Measurements from ENCODE around the gene MORF4L1. TPM values are rescaled to one million over a fixed set of nuclear protein-coding genes. Genes with fewer than 3 reads are reported as not detected.
"Not testable (repeated sequence)": the region's sequence is repeated elsewhere in the genome, so short reads cannot be mapped to it uniquely, and the experiment has no call there.

The MORF4L1 gene
- total RNA-seq, 1 donor from 2014 or later: 491 TPM

DNA sequence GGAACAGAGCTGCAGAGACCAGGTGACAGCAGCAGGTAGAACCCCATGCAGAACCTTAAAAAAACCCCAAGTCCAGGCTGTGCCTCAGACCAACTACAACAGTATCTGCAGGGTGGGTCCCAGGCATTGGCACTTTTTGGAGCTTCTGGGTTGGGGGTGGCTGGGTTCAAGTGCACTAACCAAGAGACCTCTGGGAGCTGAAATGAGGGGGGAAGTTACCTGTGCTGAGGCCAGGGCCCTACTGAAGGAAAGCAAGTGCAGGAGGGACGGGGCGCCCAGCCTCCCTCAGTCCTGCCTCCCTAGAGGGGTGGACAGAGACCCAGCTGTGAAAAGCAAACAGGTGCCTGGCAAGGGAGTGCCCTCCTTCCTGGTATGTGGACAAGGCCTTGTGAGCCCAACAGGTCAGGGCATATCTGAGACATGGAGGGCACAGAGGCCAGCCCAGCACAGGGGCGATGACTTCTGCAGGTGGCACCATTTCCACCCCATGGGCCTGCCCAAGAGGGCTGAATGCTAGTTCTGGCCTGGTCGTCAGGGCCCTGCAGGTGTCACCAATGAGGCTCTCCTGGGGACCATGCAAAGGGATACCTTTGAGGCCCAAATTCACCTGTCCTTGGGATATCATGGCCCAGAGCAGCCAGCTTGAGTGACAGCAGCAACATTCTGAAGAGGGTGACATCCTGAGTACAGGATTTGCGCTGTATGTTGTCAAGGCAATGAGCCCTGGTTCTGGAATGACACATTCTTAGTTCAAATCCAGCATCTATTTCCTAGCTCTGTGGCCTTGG is 53.5 kb downstream of the MORF4L1 start:
- H3K27me3 Mint-ChIP-seq (ENCODE audit: low read depth): no peaks in the 10 kb centered on the region
- H3K36me3 Mint-ChIP-seq (ENCODE audit: low read depth): peaks cover 22% of the 10 kb centered on the region
- H3K9me3 Mint-ChIP-seq (ENCODE audit: low read depth): no peaks in the 10 kb centered on the region
- no peak overlapping the region for H3K27ac Mint-ChIP-seq (ENCODE audit: unreplicated experiment)
- no peak overlapping the region for H3K4me3 Mint-ChIP-seq (ENCODE audit: unreplicated experiment)
- no peaks in the 10 kb centered on the region for H3K4me1 Mint-ChIP-seq (ENCODE audit: low read depth)
- DNase-seq (ENCODE audit: low spot score): no peak
- TF ChIP-seq, protein P1, sequence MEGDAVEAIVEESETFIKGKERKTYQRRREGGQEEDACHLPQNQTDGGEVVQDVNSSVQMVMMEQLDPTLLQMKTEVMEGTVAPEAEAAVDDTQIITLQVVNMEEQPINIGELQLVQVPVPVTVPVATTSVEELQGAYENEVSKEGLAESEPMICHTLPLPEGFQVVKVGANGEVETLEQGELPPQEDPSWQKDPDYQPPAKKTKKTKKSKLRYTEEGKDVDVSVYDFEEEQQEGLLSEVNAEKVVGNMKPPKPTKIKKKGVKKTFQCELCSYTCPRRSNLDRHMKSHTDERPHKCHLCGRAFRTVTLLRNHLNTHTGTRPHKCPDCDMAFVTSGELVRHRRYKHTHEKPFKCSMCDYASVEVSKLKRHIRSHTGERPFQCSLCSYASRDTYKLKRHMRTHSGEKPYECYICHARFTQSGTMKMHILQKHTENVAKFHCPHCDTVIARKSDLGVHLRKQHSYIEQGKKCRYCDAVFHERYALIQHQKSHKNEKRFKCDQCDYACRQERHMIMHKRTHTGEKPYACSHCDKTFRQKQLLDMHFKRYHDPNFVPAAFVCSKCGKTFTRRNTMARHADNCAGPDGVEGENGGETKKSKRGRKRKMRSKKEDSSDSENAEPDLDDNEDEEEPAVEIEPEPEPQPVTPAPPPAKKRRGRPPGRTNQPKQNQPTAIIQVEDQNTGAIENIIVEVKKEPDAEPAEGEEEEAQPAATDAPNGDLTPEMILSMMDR (IDR thresholded peaks at IDR 0.05): no peak

DNA sequence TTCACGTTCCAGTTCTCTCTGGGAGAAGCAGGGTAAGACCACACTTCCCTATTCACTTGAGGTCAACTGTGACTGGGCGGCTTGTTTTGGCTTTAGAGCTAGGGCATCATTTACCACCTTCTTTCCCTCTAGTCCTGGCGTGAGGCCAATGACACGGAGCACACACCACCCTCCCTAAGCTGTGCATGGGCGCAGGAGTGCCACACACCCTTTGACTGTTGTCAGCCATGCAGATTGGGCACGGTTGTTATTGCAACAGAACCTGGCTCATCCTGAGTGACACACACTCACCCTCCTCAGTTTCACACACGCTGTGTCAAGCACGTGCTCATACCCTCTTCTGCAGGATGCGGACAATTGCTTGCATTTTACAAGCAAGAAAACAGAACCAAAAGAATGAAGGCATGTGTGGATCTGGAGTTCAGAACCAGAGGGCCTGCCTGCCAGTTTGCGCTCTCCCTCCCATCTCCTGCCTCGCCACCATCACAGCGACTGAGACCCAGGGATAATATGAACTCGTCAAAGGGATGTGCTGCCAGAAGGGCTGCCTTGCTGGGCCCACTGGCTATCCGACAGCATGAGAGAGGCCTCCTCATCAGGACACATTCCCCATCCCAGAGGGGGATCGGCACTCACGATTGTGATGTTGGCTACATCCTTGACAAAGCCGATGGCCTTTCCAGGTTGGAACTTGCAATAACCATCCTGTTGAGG is 54.5 kb downstream of the MORF4L1 start:
- Mint-ChIP-seq H3K4me1 (ENCODE audit: low read depth) (no peaks in the 10 kb centered on the region), H3K27me3 (ENCODE audit: low read depth) (no peaks in the 10 kb centered on the region), H3K27ac (ENCODE audit: unreplicated experiment) (no peak overlapping the region), H3K4me3 (ENCODE audit: unreplicated experiment) (no peak overlapping the region), H3K36me3 (ENCODE audit: low read depth) (peaks cover 12% of the 10 kb centered on the region), H3K9me3 (ENCODE audit: low read depth) (no peaks in the 10 kb centered on the region)
- no peak for DNase-seq (ENCODE audit: low spot score)
- TF ChIP-seq, protein P1 (IDR thresholded peaks at IDR 0.05): no peak

DNA sequence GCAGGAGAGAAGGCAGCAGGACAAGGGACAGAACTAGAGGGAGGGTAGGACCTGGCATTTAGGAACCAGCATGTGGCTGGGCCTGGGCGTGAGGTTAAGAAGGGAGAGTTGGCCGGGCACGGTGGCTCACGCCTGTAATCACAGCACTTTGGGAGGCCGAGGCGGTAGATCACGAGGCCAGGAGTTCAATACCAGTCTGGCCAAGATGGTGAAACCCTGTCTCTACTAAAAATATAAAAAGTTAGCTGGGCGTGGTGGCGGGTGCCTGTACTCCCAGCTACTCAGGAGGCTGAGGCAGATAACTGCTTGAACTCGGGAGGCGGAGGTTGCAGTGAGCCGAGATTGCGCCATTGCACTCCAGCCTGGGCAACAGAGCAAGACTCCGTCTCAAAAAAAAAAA is 55.5 kb downstream of the MORF4L1 start:
- not testable (repeated sequence) for H3K27ac Mint-ChIP-seq (ENCODE audit: unreplicated experiment); DNase-seq (ENCODE audit: low spot score); H3K9me3 Mint-ChIP-seq (ENCODE audit: low read depth); H3K4me1 Mint-ChIP-seq (ENCODE audit: low read depth); H3K4me3 Mint-ChIP-seq (ENCODE audit: unreplicated experiment); H3K36me3 Mint-ChIP-seq (ENCODE audit: low read depth); H3K27me3 Mint-ChIP-seq (ENCODE audit: low read depth)

DNA sequence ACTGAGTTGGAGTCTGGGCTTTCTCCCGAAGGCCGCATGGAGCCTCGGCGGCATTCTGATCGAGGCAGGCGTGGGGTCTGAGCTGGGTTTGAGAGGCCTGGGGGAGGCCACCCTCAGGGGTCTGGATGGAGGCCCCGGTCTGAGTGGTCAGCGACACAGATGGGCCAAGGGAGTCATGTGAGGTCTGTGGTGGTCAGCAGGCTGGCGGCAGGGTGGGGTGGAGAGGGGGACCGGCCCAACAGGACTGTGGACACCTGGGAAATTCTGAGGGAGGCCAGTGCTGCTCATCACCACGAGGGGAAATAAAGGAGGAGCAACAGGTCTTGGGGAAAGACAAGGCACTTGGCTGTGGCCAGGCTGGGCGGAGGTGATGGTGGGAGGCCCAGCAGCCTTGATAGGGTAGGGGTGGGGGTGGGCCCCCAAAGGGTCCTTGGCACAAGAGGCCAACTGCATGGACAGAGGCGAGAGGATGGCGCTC is 56.0 kb downstream of the MORF4L1 start:
- TF ChIP-seq, protein P1 (IDR thresholded peaks at IDR 0.05): no peak
- Mint-ChIP-seq H3K27me3 (ENCODE audit: low read depth) (no peaks in the 10 kb centered on the region), H3K36me3 (ENCODE audit: low read depth) (peaks cover 8% of the 10 kb centered on the region), H3K27ac (ENCODE audit: unreplicated experiment) (no peak overlapping the region), H3K4me3 (ENCODE audit: unreplicated experiment) (no peak overlapping the region), H3K9me3 (ENCODE audit: low read depth) (no peaks in the 10 kb centered on the region), H3K4me1 (ENCODE audit: low read depth) (peaks cover 4% of the 10 kb centered on the region)
- no peak for DNase-seq (ENCODE audit: low spot score)

DNA sequence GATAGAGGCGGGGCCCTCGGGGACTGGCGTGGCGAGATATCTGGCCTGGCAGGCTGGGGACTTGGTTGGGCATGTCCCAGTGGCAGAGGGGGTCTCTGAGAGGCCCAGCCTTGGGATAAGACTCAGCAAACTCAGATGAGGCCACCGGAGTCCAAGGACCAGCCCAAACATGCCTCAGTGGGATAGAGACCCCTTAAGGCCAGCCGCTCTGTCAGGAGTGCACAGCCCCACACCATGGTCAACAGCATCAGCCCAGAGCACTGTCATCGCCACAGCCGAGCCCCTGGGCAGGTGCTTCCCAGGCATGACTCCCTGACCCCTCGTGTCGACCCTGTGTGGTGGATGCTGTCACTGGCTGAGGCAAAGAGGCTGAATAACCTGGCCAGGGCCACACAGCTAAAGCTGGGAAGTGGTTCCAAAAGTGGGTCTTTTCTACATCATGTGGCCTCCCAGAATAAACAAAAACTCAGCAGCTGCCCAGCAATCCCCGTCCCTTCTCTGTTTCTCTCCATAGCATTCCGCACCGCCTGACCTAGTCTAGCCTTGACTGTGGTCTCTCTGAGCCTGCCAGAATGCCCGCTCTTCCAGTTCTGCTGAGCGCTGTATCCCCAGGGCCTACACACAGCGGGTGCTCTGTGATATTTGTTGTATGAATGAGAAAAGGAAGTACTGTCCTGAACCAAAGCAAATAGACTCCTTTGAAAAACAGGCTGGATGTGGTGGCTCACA is 57.0 kb downstream of the MORF4L1 start:
- Mint-ChIP-seq H3K9me3 (ENCODE audit: low read depth) (no peaks in the 10 kb centered on the region), H3K4me1 (ENCODE audit: low read depth) (peaks cover 13% of the 10 kb centered on the region), H3K27ac (ENCODE audit: unreplicated experiment) (no peak overlapping the region), H3K4me3 (ENCODE audit: unreplicated experiment) (no peak overlapping the region), H3K27me3 (ENCODE audit: low read depth) (no peaks in the 10 kb centered on the region), H3K36me3 (ENCODE audit: low read depth) (peaks cover 5% of the 10 kb centered on the region)
- TF ChIP-seq, protein P1 (IDR thresholded peaks at IDR 0.05): no peak
- no peak for DNase-seq (ENCODE audit: low spot score)
